Gastrocnemius medialis (tissue), 4 donors: ENCODE measurements around the gene TMEM129. TPM values are rescaled to one million over a fixed set of nuclear protein-coding genes. Genes with fewer than 3 reads are reported as not detected.

Experiments used
- ATAC-seq, 2 donors: fragments of 150-250 bp; one replicate each; pipeline ENCODE4 v1.9.1; 2016
- DNase-seq, 2 donors: peaks; one replicate each; pipeline ENCODE4 v3.0.0-alpha.2; 2019
- H3K27ac ChIP-seq, 4 donors: fragments of 200-600 bp; sonication (generic); 1 replicate in 1 of 4; 2 replicates in 3 of 4; pipeline ENCODE4 v1.5.1; 2016 to 2018; ENCODE audit warnings: mild to moderate bottlenecking in 2 of 4, moderate library complexity in 1 of 4
- H3K27me3 ChIP-seq, 3 donors: fragments of 200-600 bp; sonication (generic) in 2 of 3; 1 replicate in 1 of 3; 2 replicates in 2 of 3; pipeline versions ENCODE4 v1.5.1 to v1.6.0; 2016 to 2019; ENCODE audit warnings: mild to moderate bottlenecking in 1 of 3, moderate library complexity in 1 of 3
- H3K36me3 ChIP-seq, 2 donors: fragments of 200-600 bp; sonication (generic) in 1 of 2; one replicate each; pipeline ENCODE4 v1.5.1; 2017 to 2018
- H3K4me1 ChIP-seq, 2 donors: fragments of 200-600 bp; sonication (generic) in 1 of 2; one replicate each; pipeline ENCODE4 v1.5.1; 2016 to 2017; ENCODE audit warnings: mild to moderate bottlenecking in 2 of 2
- H3K4me3 ChIP-seq, 4 donors: fragments of 200-600 bp; sonication (generic) in 3 of 4; 1 replicate in 1 of 4; 2 replicates in 3 of 4; pipeline ENCODE4 v1.5.1; 2016 to 2019; ENCODE audit warnings: mild to moderate bottlenecking in 2 of 4
- H3K9me3 ChIP-seq, 3 donors: fragments of 200-600 bp; sonication (generic) in 2 of 3; 1 replicate in 1 of 3; 2 replicates in 2 of 3; pipeline ENCODE4 v1.5.1; 2016 to 2019
- POLR2A ChIP-seq, 2 donors: fragments of 450-650 bp; IDR thresholded peaks; one replicate each; pipeline ENCODE4 v1.6.1; 2017; ENCODE audit warnings: antibody characterized with exemption in 2 of 2, mild to moderate bottlenecking in 2 of 2, moderate library complexity in 2 of 2
- in situ Hi-C, 4 donors: fragments of 200-750 bp; cut with MboI; loops; one replicate each; pipeline versions ENCODE4 v1.15.0 to v1.8.0; 2017; ENCODE audit warnings: low sequenced_read_pairs in 4 of 4
- intact Hi-C: fragments of 100-400 bp; cut with DNase I; formaldehyde crosslinking; loops from one replicate; pipeline ENCODE4 v1.15.1; 2023; ENCODE audit warnings: low total_unique reads
- total RNA-seq, 4 donors: library from RNA; depleted of rRNA; stranded (reverse); fragments of >200 nt; gene quantifications; one replicate each; pipeline versions ENCODE4 v1.1.0 to v1.2.3, GENCODE V29; 2016
- TF ChIP-seq, protein P1 (sequence below), 5 experiments: fragments of 450-650 bp in 3 of 5; fragments of 200-600 bp in 2 of 5; sonication (generic) in 2 of 5; IDR thresholded peaks in 4 of 5; conservative IDR thresholded peaks in 1 of 5; 1 replicate in 4 of 5; 2 replicates in 1 of 5; pipeline ENCODE4 v1.5.1; 2016 to 2019; ENCODE audit warnings: antibody characterized with exemption in 5 of 5, mild to moderate bottlenecking in 3 of 5, moderate library complexity in 3 of 5

Gene TMEM129, protein sequence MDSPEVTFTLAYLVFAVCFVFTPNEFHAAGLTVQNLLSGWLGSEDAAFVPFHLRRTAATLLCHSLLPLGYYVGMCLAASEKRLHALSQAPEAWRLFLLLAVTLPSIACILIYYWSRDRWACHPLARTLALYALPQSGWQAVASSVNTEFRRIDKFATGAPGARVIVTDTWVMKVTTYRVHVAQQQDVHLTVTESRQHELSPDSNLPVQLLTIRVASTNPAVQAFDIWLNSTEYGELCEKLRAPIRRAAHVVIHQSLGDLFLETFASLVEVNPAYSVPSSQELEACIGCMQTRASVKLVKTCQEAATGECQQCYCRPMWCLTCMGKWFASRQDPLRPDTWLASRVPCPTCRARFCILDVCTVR
- 10 to 100 TPM; 30.3 to 78.0 (median 44.2) TPM for total RNA-seq

DNA sequence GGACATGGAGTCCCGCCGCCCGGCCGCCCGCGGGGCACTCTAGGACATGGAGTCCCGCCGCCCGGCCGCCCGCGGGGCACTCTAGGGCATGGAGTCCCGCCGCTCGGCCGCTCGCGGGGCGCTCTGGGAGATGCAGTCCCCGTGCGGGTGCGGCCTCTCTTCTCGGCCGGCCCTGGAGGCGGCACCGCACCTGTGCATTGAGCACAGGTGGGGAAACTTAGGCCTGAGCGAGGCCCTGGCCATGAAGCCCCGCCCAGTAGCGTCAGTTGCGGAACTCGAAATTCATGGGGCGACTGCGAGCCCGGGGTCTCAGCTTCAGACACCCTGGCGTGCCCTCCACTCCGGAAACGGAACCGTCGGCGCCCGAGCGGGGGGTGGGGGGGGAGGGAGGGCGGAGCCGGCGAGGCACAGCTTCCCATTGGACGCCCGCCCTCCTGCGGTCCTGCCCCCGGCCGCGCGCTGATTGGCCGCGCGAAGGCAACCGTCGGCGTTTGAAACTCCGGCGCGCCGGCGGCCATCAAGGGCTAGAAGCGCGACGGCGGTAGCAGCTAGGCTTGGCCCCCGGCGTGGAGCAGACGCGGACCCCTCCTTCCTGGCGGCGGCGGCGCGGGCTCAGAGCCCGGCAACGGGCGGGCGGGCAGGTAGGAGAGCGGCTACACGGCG lies at the start of gene TMEM129, which contains the start of gene TACC3:
Gene TMEM129 (minus strand): TSS at position 321 of the 663 bp plus-strand sequence. CDS start 486 bp downstream, outside the sequence.
Gene TACC3 (plus strand): TSS at position 519 of the 663 bp plus-strand sequence. CDS start 1,901 bp downstream, outside the sequence.
- intact Hi-C loops = loop anchor here (1.0 to 10.0 kb wide), 4 partner anchors 9 to 694 kb away; partner anchors contain the start of genes CFAP99, LETM1, SLBP and ZFYVE28
- H3K36me3 ChIP-seq = peaks cover 0 to 19% of the 10 kb centered on the region in 2 donors
- in situ Hi-C loops = no loop called here
- TF ChIP-seq, protein P1, sequence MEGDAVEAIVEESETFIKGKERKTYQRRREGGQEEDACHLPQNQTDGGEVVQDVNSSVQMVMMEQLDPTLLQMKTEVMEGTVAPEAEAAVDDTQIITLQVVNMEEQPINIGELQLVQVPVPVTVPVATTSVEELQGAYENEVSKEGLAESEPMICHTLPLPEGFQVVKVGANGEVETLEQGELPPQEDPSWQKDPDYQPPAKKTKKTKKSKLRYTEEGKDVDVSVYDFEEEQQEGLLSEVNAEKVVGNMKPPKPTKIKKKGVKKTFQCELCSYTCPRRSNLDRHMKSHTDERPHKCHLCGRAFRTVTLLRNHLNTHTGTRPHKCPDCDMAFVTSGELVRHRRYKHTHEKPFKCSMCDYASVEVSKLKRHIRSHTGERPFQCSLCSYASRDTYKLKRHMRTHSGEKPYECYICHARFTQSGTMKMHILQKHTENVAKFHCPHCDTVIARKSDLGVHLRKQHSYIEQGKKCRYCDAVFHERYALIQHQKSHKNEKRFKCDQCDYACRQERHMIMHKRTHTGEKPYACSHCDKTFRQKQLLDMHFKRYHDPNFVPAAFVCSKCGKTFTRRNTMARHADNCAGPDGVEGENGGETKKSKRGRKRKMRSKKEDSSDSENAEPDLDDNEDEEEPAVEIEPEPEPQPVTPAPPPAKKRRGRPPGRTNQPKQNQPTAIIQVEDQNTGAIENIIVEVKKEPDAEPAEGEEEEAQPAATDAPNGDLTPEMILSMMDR (IDR thresholded peaks at IDR 0.05 in 4 of 5, conservative IDR thresholded peaks at IDR 0.05 in 1 of 5) = no peak
- peak; percentile 74 to 80 for TF ChIP-seq POLR2A (IDR thresholded peaks at IDR 0.05)
- H3K4me1 ChIP-seq = peaks cover 24 to 27% of the 10 kb centered on the region in 2 donors
- peak; percentile 94 to 96 for ATAC-seq
- peak within 1 kb of the TSS; percentile 94 to 98 (median 97) for H3K27ac ChIP-seq
- no peaks in the 10 kb centered on the region for H3K27me3 ChIP-seq
- H3K9me3 ChIP-seq = no peaks in the 10 kb centered on the region
- H3K4me3 ChIP-seq = peak within 1 kb of the TSS; percentile 79 to 95 (median 83)
- peak; percentile 93 to 96 for DNase-seq

DNA sequence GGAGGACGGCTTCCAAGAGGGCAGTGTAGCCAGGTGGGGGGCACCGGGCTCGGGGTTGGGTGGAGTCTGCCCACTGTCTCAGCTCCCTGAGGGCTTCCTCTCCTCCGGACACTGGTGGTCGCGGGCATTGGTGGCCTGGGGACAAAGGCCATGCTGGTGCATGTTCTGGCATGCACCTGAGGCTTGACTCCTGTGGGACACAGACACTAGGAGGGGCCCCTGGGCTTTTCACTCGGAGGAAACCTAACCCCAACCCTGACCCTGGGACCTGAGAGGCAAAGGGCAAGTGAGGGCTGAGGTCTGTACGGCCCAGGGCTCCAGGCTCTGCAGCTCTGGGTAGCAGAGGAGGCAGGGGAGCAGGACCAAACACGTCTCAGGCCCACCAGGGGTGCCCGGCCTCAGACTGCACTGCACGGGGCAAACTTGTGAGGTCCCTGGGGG lies 49.7 kb upstream of the TMEM129 start:
- no peak overlapping the region for H3K4me3 ChIP-seq
- no peaks in the 10 kb centered on the region for H3K4me1 ChIP-seq
- in situ Hi-C loops = no loop called here
- TF ChIP-seq, protein P1 (IDR thresholded peaks at IDR 0.05 in 4 of 5, conservative IDR thresholded peaks at IDR 0.05 in 1 of 5) = no peak
- TF ChIP-seq POLR2A (IDR thresholded peaks at IDR 0.05) = no peak
- DNase-seq = no peak
- H3K9me3 ChIP-seq = no peaks in the 10 kb centered on the region
- H3K27me3 ChIP-seq = peaks cover 2 to 18% (median 9%) of the 10 kb centered on the region in 3 donors
- H3K27ac ChIP-seq = no peak overlapping the region
- intact Hi-C loops = no loop called here
- ATAC-seq = no peak
- H3K36me3 ChIP-seq = no peaks in the 10 kb centered on the region

DNA sequence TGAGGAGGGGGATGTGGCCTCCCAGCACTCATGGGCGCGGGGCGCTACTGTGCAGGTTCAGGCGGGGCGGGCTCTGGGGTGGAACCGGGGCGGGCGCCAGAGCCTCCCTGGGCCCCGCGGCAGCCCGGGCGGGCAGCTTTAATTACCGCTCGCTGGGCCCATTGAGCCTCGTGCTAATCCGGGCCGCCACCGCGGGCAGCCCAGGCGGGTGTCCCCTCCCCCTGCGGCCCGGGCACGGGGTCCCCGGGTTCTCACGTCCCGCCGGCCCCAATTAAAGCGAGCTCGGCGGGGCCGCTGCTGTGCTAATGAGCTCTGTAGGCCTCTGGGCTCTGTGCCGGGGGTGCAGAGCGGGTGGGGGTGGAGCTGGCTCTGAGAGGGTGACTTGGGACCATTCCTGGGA lies 49.1 kb upstream of the TMEM129 start:
- Histone ChIP-seq H3K36me3 (no peaks in the 10 kb centered on the region), H3K27me3 (peaks cover 2 to 18% (median 9%) of the 10 kb centered on the region in 3 donors), H3K9me3 (no peaks in the 10 kb centered on the region), H3K4me1 (no peaks in the 10 kb centered on the region), H3K4me3 (no peak overlapping the region), H3K27ac (no peak overlapping the region)
- in situ Hi-C loops (no loop called here), intact Hi-C loops (no loop called here)
- no peak for DNase-seq
- TF ChIP-seq, protein P1 (IDR thresholded peaks at IDR 0.05 in 4 of 5, conservative IDR thresholded peaks at IDR 0.05 in 1 of 5) = no peak
- no peak for TF ChIP-seq POLR2A (IDR thresholded peaks at IDR 0.05)
- ATAC-seq = no peak

DNA sequence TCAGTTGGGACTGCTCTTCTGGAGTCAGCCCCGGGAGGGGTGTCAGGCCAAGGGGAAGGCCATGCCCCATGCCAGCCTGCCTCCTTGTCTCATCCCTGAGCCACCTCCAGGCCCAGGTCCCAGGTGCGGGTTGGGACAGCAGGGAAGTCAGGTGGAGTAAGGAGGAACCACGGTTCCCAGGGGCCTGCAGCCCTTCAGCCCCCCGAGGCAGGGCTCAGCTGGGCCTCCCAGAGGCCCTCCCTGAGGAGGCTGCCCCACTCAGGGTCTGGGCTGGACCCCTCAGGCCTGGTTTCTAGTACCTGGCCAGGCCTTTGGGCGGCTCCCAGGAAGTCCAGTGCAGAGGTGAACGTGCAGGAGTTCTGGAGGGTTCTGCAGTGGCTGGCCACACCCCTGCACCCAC lies 48.6 kb upstream of the TMEM129 start:
- in situ Hi-C loops = no loop called here
- Histone ChIP-seq H3K27me3 (peaks cover 2 to 18% (median 9%) of the 10 kb centered on the region in 3 donors), H3K9me3 (no peaks in the 10 kb centered on the region), H3K36me3 (no peaks in the 10 kb centered on the region), H3K4me1 (no peaks in the 10 kb centered on the region), H3K4me3 (no peak overlapping the region), H3K27ac (no peak overlapping the region)
- no peak for ATAC-seq
- TF ChIP-seq, protein P1 (IDR thresholded peaks at IDR 0.05 in 4 of 5, conservative IDR thresholded peaks at IDR 0.05 in 1 of 5) = no peak
- TF ChIP-seq POLR2A (IDR thresholded peaks at IDR 0.05) = no peak
- intact Hi-C loops = no loop called here
- DNase-seq = no peak
